IMR-90 (cell line): ENCODE measurements around the gene RNF123. TPM values are rescaled to one million over a fixed set of nuclear protein-coding genes. Genes with fewer than 3 reads are reported as not detected.
A peak's percentile ranks its signal among the peaks of the same experiment; 100 is the strongest.

Source experiments
- ATAC-seq: fragments of 200-7000 bp; cut with Tn5 transposase; 2 replicates; pipeline ENCODE4 v1.9.1; 2020; ENCODE audit warnings: low read depth, mild to moderate bottlenecking, moderate library complexity
- BruUV-seq: library from RNA; stranded (reverse); fragments of 400-500 nt; replicated peaks from 2 replicates; lab custom pipeline; 2021; lab: Mats Ljungman, UMichigan
- CTCF ChIA-PET: fragments of 300-600 bp; formaldehyde crosslinking; extraction: SDS; loops from one replicate; lab custom pipeline; 2021; ENCODE audit warnings: antibody characterized with exemption; lab: Yijun Ruan, JAX
- POLR2A ChIA-PET: fragments of 300-600 bp; sonication (Branson Sonifier 250); formaldehyde crosslinking; loops from one replicate; lab custom pipeline; 2022; ENCODE audit warnings: antibody characterized with exemption; ENCODE audit not compliant: unreplicated experiment; lab: Charles Lee
- DNase-seq: peaks from one replicate; pipeline ENCODE4 v3.0.0; 2013
- H2AFZ ChIP-seq: replicated peaks from 2 replicates; pipeline ENCODE3; 2013; ENCODE audit warnings: low read length, mild to moderate bottlenecking; ENCODE audit not compliant: poor library complexity
- H2AK5ac ChIP-seq: 2 replicates; pipeline ENCODE4 v1.6.1; 2013; ENCODE audit warnings: low read depth, low read length, inconsistent platforms
- H2AK9ac ChIP-seq: replicated peaks from 2 replicates; pipeline ENCODE3; 2013; ENCODE audit warnings: mild to moderate bottlenecking, low read depth, low read length, moderate library complexity; ENCODE audit not compliant: poor library complexity
- H2BK120ac ChIP-seq: 2 replicates; pipeline ENCODE4 v1.6.1; 2013; ENCODE audit warnings: low read depth, low read length, inconsistent platforms
- H2BK15ac ChIP-seq: 3 replicates; pipeline ENCODE4 v1.6.1; 2013; ENCODE audit warnings: low read depth, low read length, inconsistent platforms
- H2BK20ac ChIP-seq: 2 replicates; pipeline ENCODE4 v1.6.1; 2013; ENCODE audit warnings: low read depth, mild to moderate bottlenecking, inconsistent platforms, low read length, moderate library complexity
- H2BK5ac ChIP-seq: 2 replicates; pipeline ENCODE4 v1.6.1; 2013; ENCODE audit warnings: mild to moderate bottlenecking, low read depth, low read length, inconsistent platforms; ENCODE audit not compliant: poor library complexity, severe bottlenecking
- H3K14ac ChIP-seq: replicated peaks from 2 replicates; pipeline ENCODE4 v1.6.1; 2013; ENCODE audit warnings: low read depth, low read length, inconsistent platforms
- H3K18ac ChIP-seq: 2 replicates; pipeline ENCODE4 v1.6.1; 2013; ENCODE audit warnings: low read depth, low read length, control low read depth
- H3K23ac ChIP-seq: 2 replicates; pipeline ENCODE4 v1.6.1; 2013; ENCODE audit warnings: low read depth, low read length, inconsistent platforms
- H3K27ac ChIP-seq: 2 replicates; pipeline ENCODE4 v1.5.1; 2013; ENCODE audit warnings: mild to moderate bottlenecking, control low read depth, low read length; ENCODE audit not compliant: insufficient read depth
- H3K27me3 ChIP-seq: 2 replicates; pipeline ENCODE4 v1.6.1; 2013; ENCODE audit warnings: low read length; ENCODE audit not compliant: control insufficient read depth, insufficient read depth
- H3K36me3 ChIP-seq: 2 replicates; pipeline ENCODE4 v1.6.1; 2013; ENCODE audit warnings: low read length, mixed read lengths; ENCODE audit not compliant: control insufficient read depth, insufficient read depth
- H3K4ac ChIP-seq: 2 replicates; pipeline ENCODE4 v1.6.1; 2013; ENCODE audit warnings: low read depth, low read length, inconsistent platforms
- H3K4me1 ChIP-seq: 2 replicates; pipeline ENCODE4 v1.6.1; 2013; ENCODE audit warnings: low read length, mixed read lengths; ENCODE audit not compliant: control insufficient read depth, insufficient read depth
- H3K4me2 ChIP-seq: 2 replicates; pipeline ENCODE4 v1.6.1; 2013; ENCODE audit warnings: low read depth, mild to moderate bottlenecking, control low read depth, low read length, moderate library complexity
- H3K4me3 ChIP-seq: 2 replicates; pipeline ENCODE4 v1.5.1; 2013; ENCODE audit warnings: low read depth, mild to moderate bottlenecking, control low read depth, low read length, moderate library complexity; ENCODE audit not compliant: insufficient read depth
- H3K56ac ChIP-seq: 2 replicates; pipeline ENCODE4 v1.6.1; 2013; ENCODE audit warnings: low read length, inconsistent platforms; ENCODE audit not compliant: insufficient read depth; ENCODE audit errors: extremely low read depth
- H3K79me1 ChIP-seq, 2 experiments: 2 replicates each; pipeline ENCODE4 v1.6.1; 2013; ENCODE audit warnings: low read length in 2 of 2, inconsistent platforms in 1 of 2, low read depth in 1 of 2
- H3K9ac ChIP-seq: 2 replicates; pipeline ENCODE4 v1.6.1; 2013; ENCODE audit warnings: low read depth, low read length, control low read depth
- H3K9me1 ChIP-seq: 2 replicates; pipeline ENCODE4 v1.6.1; 2013; ENCODE audit warnings: low read length, inconsistent platforms; ENCODE audit not compliant: insufficient read depth
- H3K9me3 ChIP-seq: 2 replicates; pipeline ENCODE4 v1.6.1; 2013; ENCODE audit warnings: low read length; ENCODE audit not compliant: control insufficient read depth, insufficient read depth
- H4K20me1 ChIP-seq: 2 replicates; pipeline ENCODE4 v1.6.1; 2013; ENCODE audit warnings: low read length, inconsistent platforms; ENCODE audit not compliant: insufficient read depth
- H4K5ac ChIP-seq: 2 replicates; pipeline ENCODE4 v1.6.1; 2013; ENCODE audit warnings: mild to moderate bottlenecking, low read depth, low read length, control low read depth
- H4K8ac ChIP-seq, 2 experiments: 2 replicates each; pipeline ENCODE4 v1.6.1; 2013; ENCODE audit warnings: low read depth in 2 of 2, low read length in 2 of 2, control low read depth in 1 of 2, inconsistent platforms in 1 of 2
- H4K91ac ChIP-seq: 2 replicates; pipeline ENCODE4 v1.6.1; 2013; ENCODE audit warnings: low read depth, low read length, inconsistent platforms; ENCODE audit not compliant: insufficient read depth
- CEBPB ChIP-seq: IDR thresholded peaks from 2 replicates; pipeline ENCODE4 v1.6.1; 2012; ENCODE audit warnings: low read depth, low read length, improper control_type of control experiment
- FOS ChIP-seq: fragments of 150-350 bp; IDR thresholded peaks from 2 replicates; pipeline ENCODE4 v1.6.1; 2016; ENCODE audit warnings: low read depth, low read length
- MAFK ChIP-seq: IDR thresholded peaks from 2 replicates; pipeline ENCODE4 v1.6.1; 2012; ENCODE audit warnings: low read depth, low read length, improper control_type of control experiment
- MAZ ChIP-seq: IDR thresholded peaks from 2 replicates; pipeline ENCODE4 v1.6.1; 2012; ENCODE audit warnings: low read depth, mild to moderate bottlenecking, low read length, improper control_type of control experiment, moderate library complexity, borderline replicate concordance
- NFE2L2 ChIP-seq: fragments of 150-350 bp; IDR thresholded peaks from 2 replicates; pipeline ENCODE4 v1.6.1; 2016; ENCODE audit warnings: low read depth, mild to moderate bottlenecking, low read length
- POLR2A ChIP-seq: IDR thresholded peaks from 2 replicates; pipeline ENCODE4 v1.6.1; 2012; ENCODE audit warnings: mild to moderate bottlenecking, low read depth, low read length
- SMC3 ChIP-seq: fragments of 150-350 bp; IDR thresholded peaks from 2 replicates; pipeline ENCODE4 v1.6.1; 2016; ENCODE audit warnings: low read depth, mild to moderate bottlenecking, antibody characterized with exemption, low read length, moderate library complexity
- WGBS, 2 experiments: methylation state at CpG; one replicate each; pipeline versions ENCODE4 v1.1.5 to v1.1.7; 2013; ENCODE audit warnings: missing lambda C conversion rate in 2 of 2; ENCODE audit not compliant: insufficient read length in 1 of 2; ENCODE audit errors: extremely low coverage in 2 of 2; 5-methylcytosine and 5-hydroxymethylcytosine counted together
- dilution Hi-C: fragments of 300-500 bp; cut with HindIII; formaldehyde crosslinking; loops from one replicate; pipeline ENCODE4 v1.14.3; 2018; ENCODE audit warnings: low sequenced_read_pairs; ENCODE audit not compliant: unreplicated experiment
- in situ Hi-C: fragments of 300-500 bp; cut with MboI; formaldehyde crosslinking; loops from 3 replicates; pipeline ENCODE4 v1.14.3; 2019; ENCODE audit warnings: low sequenced_read_pairs, inconsistent platforms, mixed read lengths
- intact Hi-C: fragments of 100-400 bp; cut with micrococcal nuclease; formaldehyde crosslinking; loops from 2 replicates; pipeline ENCODE4 v1.10.0; 2022
- polyA plus RNA-seq, 3 experiments: library from polyadenylated mRNA; depleted of rRNA; stranded (reverse); fragments of >200 nt; gene quantifications; 2 replicates each; pipeline ENCODE4 v1.2.3, GENCODE V29; 2012; ENCODE audit warnings: low replicate concordance in 1 of 3
- total RNA-seq: library from RNA; depleted of rRNA; stranded (reverse); fragments of >200 nt; gene quantifications from 2 replicates; pipeline ENCODE4 v1.2.3, GENCODE V29; 2012
- TF ChIP-seq, protein P1 (sequence below): conservative IDR thresholded peaks from 2 replicates; pipeline ENCODE4 v1.5.1; 2012; ENCODE audit warnings: mild to moderate bottlenecking, low read depth, low read length, improper control_type of control experiment

Gene RNF123
- total and polyA plus RNA-seq, 2 of the 4 experiments (the other 2 are of a cell fraction) = 13.4 to 37.7 TPM

DNA sequence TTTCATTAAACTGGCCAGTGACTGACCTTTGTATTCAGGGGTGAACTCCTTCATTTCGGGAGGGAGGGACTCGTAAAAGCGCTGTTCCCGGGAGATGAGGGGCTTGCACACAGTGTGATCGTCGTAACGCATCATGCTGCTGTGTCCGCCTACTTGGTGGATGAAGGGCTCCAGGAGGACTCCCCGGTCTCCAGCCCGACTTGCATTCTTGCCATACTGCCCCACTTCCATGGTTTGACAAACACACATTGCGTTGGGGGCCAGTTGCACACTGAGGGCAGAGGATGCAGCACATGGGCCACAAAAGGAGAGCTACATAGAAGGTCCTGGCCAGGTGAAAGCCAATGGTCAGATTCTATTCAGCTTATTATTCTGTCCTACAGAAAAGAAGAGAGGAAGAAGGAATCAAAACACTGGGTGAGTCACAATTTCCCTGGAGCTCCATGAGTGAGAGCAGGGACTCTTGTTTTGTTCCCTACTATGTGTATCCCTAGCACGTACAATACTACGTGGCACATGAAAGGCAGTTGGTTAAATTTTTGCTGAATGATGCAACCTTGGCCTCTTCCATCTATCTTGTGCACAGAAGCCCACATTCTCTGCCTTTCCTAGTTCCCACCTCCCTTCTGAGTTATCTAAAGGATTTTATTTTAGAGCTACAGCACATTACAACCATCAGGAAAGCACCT, 58.6 kb downstream of the RNF123 start:
- Histone ChIP-seq H2AK5ac (peak overlapping the region; percentile 29; the same call in 1 of the 2 replicates), H2BK120ac (no peak overlapping the region), H3K56ac (no peak overlapping the region), H3K14ac (0 out of 2 replicates have a peak overlapping the region, but pooled peaks have one; percentile 5), H3K27me3 (no peaks in the 10 kb centered on the region), H4K91ac (no peak overlapping the region; the same call in 1 of the 2 replicates), H4K5ac (no peak overlapping the region), H2AK9ac (peak overlapping the region; percentile 57), H3K9me3 (no peaks in the 10 kb centered on the region), H3K36me3 (peaks cover 12% of the 10 kb centered on the region), H3K4me3 (no peak overlapping the region), H3K23ac (peak overlapping the region; percentile 28; the same call in 1 of the 2 replicates), H3K4me1 (peaks cover 7% of the 10 kb centered on the region; the same call in 1 of the 2 replicates), H3K9me1 (peaks cover 13% of the 10 kb centered on the region), H4K20me1 (peaks cover 35% of the 10 kb centered on the region), H3K27ac (no peak overlapping the region), H2AFZ (no peak overlapping the region), H2BK20ac (peak overlapping the region; percentile 8; the same call in 1 of the 2 replicates), H2BK5ac (peak overlapping the region; percentile 55), H3K4me2 (no peak overlapping the region), H3K18ac (no peak overlapping the region), H2BK15ac (no peak overlapping the region), H4K8ac (peak overlapping the region in 1 of 2 experiments; percentile 14; a peak in 1 of 4 replicates), H3K4ac (peak overlapping the region; percentile 26), H3K79me1 (peaks cover 30 to 70% of the 10 kb centered on the region in 2 experiments), H3K9ac (no peak overlapping the region)
- intact Hi-C loops = no loop called here
- no peak for TF ChIP-seq FOS
- TF ChIP-seq NFE2L2 = no peak
- no peak for TF ChIP-seq SMC3
- no peak for TF ChIP-seq MAZ
- TF ChIP-seq, protein P1, sequence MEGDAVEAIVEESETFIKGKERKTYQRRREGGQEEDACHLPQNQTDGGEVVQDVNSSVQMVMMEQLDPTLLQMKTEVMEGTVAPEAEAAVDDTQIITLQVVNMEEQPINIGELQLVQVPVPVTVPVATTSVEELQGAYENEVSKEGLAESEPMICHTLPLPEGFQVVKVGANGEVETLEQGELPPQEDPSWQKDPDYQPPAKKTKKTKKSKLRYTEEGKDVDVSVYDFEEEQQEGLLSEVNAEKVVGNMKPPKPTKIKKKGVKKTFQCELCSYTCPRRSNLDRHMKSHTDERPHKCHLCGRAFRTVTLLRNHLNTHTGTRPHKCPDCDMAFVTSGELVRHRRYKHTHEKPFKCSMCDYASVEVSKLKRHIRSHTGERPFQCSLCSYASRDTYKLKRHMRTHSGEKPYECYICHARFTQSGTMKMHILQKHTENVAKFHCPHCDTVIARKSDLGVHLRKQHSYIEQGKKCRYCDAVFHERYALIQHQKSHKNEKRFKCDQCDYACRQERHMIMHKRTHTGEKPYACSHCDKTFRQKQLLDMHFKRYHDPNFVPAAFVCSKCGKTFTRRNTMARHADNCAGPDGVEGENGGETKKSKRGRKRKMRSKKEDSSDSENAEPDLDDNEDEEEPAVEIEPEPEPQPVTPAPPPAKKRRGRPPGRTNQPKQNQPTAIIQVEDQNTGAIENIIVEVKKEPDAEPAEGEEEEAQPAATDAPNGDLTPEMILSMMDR = no peak
- peak; percentile 80 for TF ChIP-seq CEBPB
- no peak for TF ChIP-seq MAFK
- TF ChIP-seq POLR2A = no peak
- in situ Hi-C loops = no loop called here
- dilution Hi-C loops = no loop called here
- POLR2A ChIA-PET = no interaction called here
- CTCF ChIA-PET = no interaction called here
- no TSS peak for BruUV-seq
- 84% methylated on average over 6 of the region's 13 CpGs; no CpG with 5 or more reads in 1 of the 2 experiments for WGBS, 2 experiments
- DNase-seq = peak; percentile 79
- ATAC-seq = peak; percentile 47; the same call in 1 of the 2 replicates
